Endothelial cell of umbilical vein (primary cell): Measurements from ENCODE around the gene OR6K6. TPM values are rescaled to one million over a fixed set of nuclear protein-coding genes. Genes with fewer than 3 reads are reported as not detected.

Experiments
- BruUV-seq: library from RNA; stranded (reverse); fragments of 400-500 nt; replicated peaks from 2 replicates; lab custom pipeline; 2021; lab: Mats Ljungman, UMichigan
- CTCF ChIA-PET: fragments of 300-600, 350-600 bp; sonication (Branson Sonifier 250); formaldehyde crosslinking; loops from one replicate; lab custom pipeline; 2021; ENCODE audit warnings: antibody characterized with exemption, inconsistent platforms; lab: Charles Lee
- POLR2A ChIA-PET: fragments of 300-600, 350-600 bp; sonication (Branson Sonifier 250); formaldehyde crosslinking; loops from one replicate; lab custom pipeline; 2021; ENCODE audit warnings: antibody characterized with exemption, inconsistent platforms; lab: Charles Lee
- DNase-seq: peaks from one replicate; pipeline ENCODE4 v3.0.0-alpha.2; 2011; ENCODE audit warnings: low read depth, low spot score
- FAIRE-seq: peaks from 2 replicates; lab custom pipeline; 2011; peaks lifted over from hg19 to GRCh38; lab: Jason Lieb, UNC
- H2AFZ ChIP-seq: 2 replicates; pipeline ENCODE4 v1.6.0; 2012; ENCODE audit warnings: low read depth, low read length, control low read depth, inconsistent platforms
- H3K27ac ChIP-seq: 2 replicates; pipeline ENCODE4 v1.5.1; 2011; ENCODE audit warnings: low read depth, mild to moderate bottlenecking, control low read depth, low read length, moderate library complexity; ENCODE audit not compliant: insufficient read depth
- H3K27me3 ChIP-seq, 2 experiments: 2 replicates each; pipeline versions ENCODE4 v1.6.0 to v1.6.1; 2011; ENCODE audit warnings: low read length in 2 of 2, mixed read lengths in 1 of 2; ENCODE audit not compliant: control insufficient read depth in 2 of 2, insufficient read depth in 2 of 2
- H3K36me3 ChIP-seq, 2 experiments: 2 replicates in 1 of 2; 3 replicates in 1 of 2; pipeline ENCODE4 v1.5.1; 2011; ENCODE audit warnings: low read length in 2 of 2, mild to moderate bottlenecking in 1 of 2, moderate library complexity in 1 of 2; ENCODE audit not compliant: control insufficient read depth in 2 of 2, insufficient read depth in 2 of 2; ENCODE audit errors: extremely low read depth in 1 of 2
- H3K4me1 ChIP-seq: 3 replicates; pipeline ENCODE4 v1.5.1; 2011; ENCODE audit warnings: mild to moderate bottlenecking, low read length; ENCODE audit not compliant: control insufficient read depth, insufficient read depth; ENCODE audit errors: extremely low read depth
- H3K4me2 ChIP-seq: 2 replicates; pipeline ENCODE4 v1.6.1; 2011; ENCODE audit warnings: low read length, control low read depth, mixed read lengths; ENCODE audit not compliant: insufficient read depth
- H3K4me3 ChIP-seq, 3 experiments: fragments of 200-600 bp in 1 of 3; sonication (generic), shearing (Covaris generic) in 1 of 3; replicated peaks in 1 of 3; 2 replicates each; pipeline ENCODE4 v1.5.1; 2011 to 2016; ENCODE audit warnings: control low read depth in 3 of 3, low read length in 3 of 3, mild to moderate bottlenecking in 2 of 3, inconsistent platforms in 1 of 3, low read depth in 1 of 3, moderate library complexity in 1 of 3; ENCODE audit not compliant: insufficient read depth in 1 of 3
- H3K79me2 ChIP-seq: 2 replicates; pipeline ENCODE4 v1.6.0; 2012; ENCODE audit warnings: low read length, inconsistent platforms; ENCODE audit not compliant: control insufficient read depth, insufficient read depth
- H3K9ac ChIP-seq: replicated peaks from 2 replicates; pipeline ENCODE3; 2011; ENCODE audit warnings: low read length, control low read depth; ENCODE audit not compliant: insufficient read depth; ENCODE audit errors: extremely low read depth
- H3K9me1 ChIP-seq: replicated peaks from 3 replicates; pipeline ENCODE4 v1.6.0; 2011; ENCODE audit warnings: mild to moderate bottlenecking, low read length; ENCODE audit not compliant: control insufficient read depth, insufficient read depth; ENCODE audit errors: extremely low read depth
- H3K9me3 ChIP-seq: replicated peaks from 2 replicates; pipeline ENCODE4 v1.5.1; 2012; ENCODE audit warnings: low read length, inconsistent platforms; ENCODE audit not compliant: control insufficient read depth, insufficient read depth
- H4K20me1 ChIP-seq: replicated peaks from 2 replicates; pipeline ENCODE3; 2011; ENCODE audit warnings: mild to moderate bottlenecking, low read length; ENCODE audit not compliant: control insufficient read depth, insufficient read depth; ENCODE audit errors: extremely low read depth
- EZH2 ChIP-seq: IDR thresholded peaks from 2 replicates; pipeline ENCODE4 v1.6.1; 2012; ENCODE audit warnings: borderline replicate concordance, low read depth, mild to moderate bottlenecking, moderate library complexity, low read length, inconsistent platforms; ENCODE audit not compliant: severe bottlenecking
- FOS ChIP-seq: IDR thresholded peaks from 2 replicates; pipeline ENCODE4 v1.6.1; 2011; ENCODE audit warnings: mild to moderate bottlenecking, low read length, moderate library complexity, borderline replicate concordance; ENCODE audit not compliant: insufficient read depth
- GATA2 ChIP-seq: IDR thresholded peaks from 2 replicates; pipeline ENCODE4 v1.7.0; 2011; ENCODE audit warnings: low read depth, mild to moderate bottlenecking, moderate library complexity, mixed read lengths, low read length; ENCODE audit not compliant: insufficient read length, insufficient read depth
- JUN ChIP-seq: IDR thresholded peaks from 2 replicates; pipeline ENCODE4 v1.6.1; 2011; ENCODE audit warnings: borderline replicate concordance, low read depth; ENCODE audit not compliant: insufficient read length, insufficient read depth
- MYC ChIP-seq: IDR thresholded peaks from one replicate; pipeline ENCODE4 v1.6.1; 2011; ENCODE audit warnings: mild to moderate bottlenecking, low read depth, low read length
- POLR2A ChIP-seq: IDR thresholded peaks from 2 replicates; pipeline ENCODE4 v1.6.1; 2012; ENCODE audit warnings: low read depth, mild to moderate bottlenecking, control low read depth, low read length
- POLR2AphosphoS5 ChIP-seq: IDR thresholded peaks from 2 replicates; pipeline ENCODE4 v1.6.1; 2012; ENCODE audit warnings: low read depth, mild to moderate bottlenecking, control low read depth, low read length, moderate library complexity; ENCODE audit not compliant: insufficient read depth
- dilution Hi-C: fragments of 300-500 bp; cut with MboI; formaldehyde crosslinking; loops from one replicate; pipeline ENCODE4 v1.15.0; 2019; ENCODE audit warnings: low sequenced_read_pairs; ENCODE audit not compliant: extremely low pct_ligation_motif_present
- intact Hi-C: fragments of 100-400 bp; cut with micrococcal nuclease; formaldehyde crosslinking; loops from one replicate; pipeline ENCODE4 v1.10.0; 2022
- polyA plus RNA-seq, 4 experiments: library from polyadenylated mRNA; depleted of rRNA in 3 of 4; stranded (reverse) in 3 of 4; unstranded in 1 of 4; fragments of >200 nt; gene quantifications; 2 replicates each; pipeline versions ENCODE4 v1.2.1 to v1.2.3, GENCODE V29; 2011 to 2012; ENCODE audit warnings: missing spikeins in 1 of 4
- total RNA-seq: library from RNA; stranded (reverse); gene quantifications from 2 replicates; pipeline ENCODE4 v1.2.3, GENCODE V29; 2021
- TF ChIP-seq, protein P1 (sequence below), 2 donors: IDR thresholded peaks; 1 replicate in 1 of 2; 2 replicates in 1 of 2; pipeline ENCODE4 v1.5.1; 2011; ENCODE audit warnings: low read length in 2 of 2, mild to moderate bottlenecking in 2 of 2, moderate library complexity in 2 of 2, control low read depth in 1 of 2, inconsistent platforms in 1 of 2, low read depth in 1 of 2; ENCODE audit not compliant: insufficient read depth in 1 of 2; ENCODE audit errors: extremely low read depth in 1 of 2
- TF ChIP-seq, protein P2 (sequence below): IDR thresholded peaks from 2 replicates; pipeline ENCODE4 v1.6.1; 2011; ENCODE audit not compliant: insufficient read depth, insufficient read length

OR6K6 gene
- total and polyA plus RNA-seq, 2 donors (not counting 3 experiments of a cell fraction or from before 2014, with no cell fraction given), result not detected

GRCh38 chr1:158798531-158798930 is 44.0 kb downstream of the OR6K6 start:
- Histone ChIP-seq H3K4me3 (no peak overlapping the region), H4K20me1 (no peaks in the 10 kb centered on the region), H3K9me1 (no peaks in the 10 kb centered on the region), H3K79me2 (no peaks in the 10 kb centered on the region), H3K27ac (no peak overlapping the region), H3K9me3 (no peaks in the 10 kb centered on the region), H3K4me2 (no peak overlapping the region), H3K27me3 (no peaks in the 10 kb centered on the region), H3K4me1 (no peaks in the 10 kb centered on the region), H3K9ac (no peak overlapping the region), H2AFZ (no peak overlapping the region), H3K36me3 (no peaks in the 10 kb centered on the region)
- POLR2A ChIA-PET, result no interaction called here
- intact Hi-C loops (no loop called here), dilution Hi-C loops (no loop called here)
- BruUV-seq, result no TSS peak
- no peak for FAIRE-seq
- no peak for DNase-seq
- CTCF ChIA-PET, result no interaction called here
- TF ChIP-seq FOS (no peak), POLR2AphosphoS5 (no peak), EZH2 (no peak), JUN (no peak), POLR2A (no peak), MYC (no peak), GATA2 (no peak)
- TF ChIP-seq, protein P1, sequence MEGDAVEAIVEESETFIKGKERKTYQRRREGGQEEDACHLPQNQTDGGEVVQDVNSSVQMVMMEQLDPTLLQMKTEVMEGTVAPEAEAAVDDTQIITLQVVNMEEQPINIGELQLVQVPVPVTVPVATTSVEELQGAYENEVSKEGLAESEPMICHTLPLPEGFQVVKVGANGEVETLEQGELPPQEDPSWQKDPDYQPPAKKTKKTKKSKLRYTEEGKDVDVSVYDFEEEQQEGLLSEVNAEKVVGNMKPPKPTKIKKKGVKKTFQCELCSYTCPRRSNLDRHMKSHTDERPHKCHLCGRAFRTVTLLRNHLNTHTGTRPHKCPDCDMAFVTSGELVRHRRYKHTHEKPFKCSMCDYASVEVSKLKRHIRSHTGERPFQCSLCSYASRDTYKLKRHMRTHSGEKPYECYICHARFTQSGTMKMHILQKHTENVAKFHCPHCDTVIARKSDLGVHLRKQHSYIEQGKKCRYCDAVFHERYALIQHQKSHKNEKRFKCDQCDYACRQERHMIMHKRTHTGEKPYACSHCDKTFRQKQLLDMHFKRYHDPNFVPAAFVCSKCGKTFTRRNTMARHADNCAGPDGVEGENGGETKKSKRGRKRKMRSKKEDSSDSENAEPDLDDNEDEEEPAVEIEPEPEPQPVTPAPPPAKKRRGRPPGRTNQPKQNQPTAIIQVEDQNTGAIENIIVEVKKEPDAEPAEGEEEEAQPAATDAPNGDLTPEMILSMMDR (IDR thresholded peaks at IDR 0.05; ENCODE audit: extremely low read depth in 1 of 2, insufficient read depth in 1 of 2, low read depth in 1 of 2, low read length in 2 of 2), result no peak
- TF ChIP-seq, protein P2, sequence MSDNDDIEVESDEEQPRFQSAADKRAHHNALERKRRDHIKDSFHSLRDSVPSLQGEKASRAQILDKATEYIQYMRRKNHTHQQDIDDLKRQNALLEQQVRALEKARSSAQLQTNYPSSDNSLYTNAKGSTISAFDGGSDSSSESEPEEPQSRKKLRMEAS, result no peak
